ENCODE measurements around the gene HS6ST3.

The HS6ST3 gene

DNA sequence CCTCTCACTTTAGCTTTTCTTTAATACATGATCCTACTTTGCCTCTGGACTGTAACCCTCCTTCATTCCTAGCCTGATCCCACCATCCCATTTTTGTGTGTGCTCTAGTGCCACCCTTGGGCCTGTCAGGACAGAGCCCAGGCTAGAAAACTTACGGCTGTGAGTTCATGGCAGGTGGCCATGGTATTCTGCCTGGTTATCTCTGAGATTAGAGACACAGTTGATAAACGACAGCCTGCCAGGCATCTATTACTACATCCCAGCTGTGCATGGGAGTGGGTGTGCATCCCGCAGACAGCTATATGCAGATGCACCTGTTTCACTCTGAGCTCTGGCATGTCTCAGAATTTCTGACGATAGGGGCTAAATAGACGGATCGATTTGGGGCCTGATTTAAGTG is 110.9 kb downstream of the HS6ST3 start:
- Histone ChIP-seq H3K36me3 (replicated peaks; ENCODE audit: low read depth, low read length) (no peaks in the 10 kb centered on the region), H3K4me2 (ENCODE audit: low read length) (no peak overlapping the region), H3K27ac (ENCODE audit: low read length) (no peak overlapping the region), H3K4me1 (ENCODE audit: low read length) (no peaks in the 10 kb centered on the region), H3K4me3 (ENCODE audit: low read length) (no peak overlapping the region), H2AFZ (ENCODE audit: low read depth, low read length) (no peak overlapping the region), H4K20me1 (ENCODE audit: insufficient read depth, low read length) (no peaks in the 10 kb centered on the region), H3K27me3 (ENCODE audit: low read depth, low read length) (no peaks in the 10 kb centered on the region; the same call in 1 of the 2 replicates), H3K9ac (ENCODE audit: low read length) (no peak overlapping the region), H3K79me2 (ENCODE audit: low read length) (no peaks in the 10 kb centered on the region), H3K9me3 (ENCODE audit: insufficient read depth, low read length) (no peaks in the 10 kb centered on the region)
- no peak for TF ChIP-seq EZH2phosphoT487 (IDR thresholded peaks at IDR 0.05; ENCODE audit: low read depth)
- TF ChIP-seq, protein P1, sequence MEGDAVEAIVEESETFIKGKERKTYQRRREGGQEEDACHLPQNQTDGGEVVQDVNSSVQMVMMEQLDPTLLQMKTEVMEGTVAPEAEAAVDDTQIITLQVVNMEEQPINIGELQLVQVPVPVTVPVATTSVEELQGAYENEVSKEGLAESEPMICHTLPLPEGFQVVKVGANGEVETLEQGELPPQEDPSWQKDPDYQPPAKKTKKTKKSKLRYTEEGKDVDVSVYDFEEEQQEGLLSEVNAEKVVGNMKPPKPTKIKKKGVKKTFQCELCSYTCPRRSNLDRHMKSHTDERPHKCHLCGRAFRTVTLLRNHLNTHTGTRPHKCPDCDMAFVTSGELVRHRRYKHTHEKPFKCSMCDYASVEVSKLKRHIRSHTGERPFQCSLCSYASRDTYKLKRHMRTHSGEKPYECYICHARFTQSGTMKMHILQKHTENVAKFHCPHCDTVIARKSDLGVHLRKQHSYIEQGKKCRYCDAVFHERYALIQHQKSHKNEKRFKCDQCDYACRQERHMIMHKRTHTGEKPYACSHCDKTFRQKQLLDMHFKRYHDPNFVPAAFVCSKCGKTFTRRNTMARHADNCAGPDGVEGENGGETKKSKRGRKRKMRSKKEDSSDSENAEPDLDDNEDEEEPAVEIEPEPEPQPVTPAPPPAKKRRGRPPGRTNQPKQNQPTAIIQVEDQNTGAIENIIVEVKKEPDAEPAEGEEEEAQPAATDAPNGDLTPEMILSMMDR (IDR thresholded peaks at IDR 0.05; ENCODE audit: low read depth, low read length): no peak

DNA sequence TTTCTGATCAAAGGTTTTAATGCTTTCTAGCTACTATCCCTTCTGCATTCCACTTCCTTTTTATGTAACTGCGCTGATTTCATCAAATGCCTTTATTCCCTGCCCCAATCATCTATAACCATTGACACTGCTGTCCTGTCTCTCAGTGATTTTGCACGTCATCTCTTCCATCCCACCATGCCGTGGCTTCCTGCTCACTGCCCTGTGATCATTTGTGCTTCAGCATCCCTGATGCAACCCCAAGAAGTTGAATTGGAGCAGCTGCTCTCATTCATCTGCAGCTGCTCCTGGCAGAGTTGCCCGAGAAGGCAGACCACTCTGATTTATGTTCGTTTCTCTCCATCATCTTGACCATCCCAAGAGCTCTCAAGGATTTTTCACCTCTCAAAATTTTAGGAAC is 112.4 kb downstream of the HS6ST3 start:
- Histone ChIP-seq H3K4me3 (ENCODE audit: low read length) (no peak overlapping the region), H4K20me1 (ENCODE audit: insufficient read depth, low read length) (no peaks in the 10 kb centered on the region), H3K9ac (ENCODE audit: low read length) (no peak overlapping the region), H3K4me2 (ENCODE audit: low read length) (no peak overlapping the region), H2AFZ (ENCODE audit: low read depth, low read length) (no peak overlapping the region), H3K36me3 (replicated peaks; ENCODE audit: low read depth, low read length) (no peaks in the 10 kb centered on the region), H3K27me3 (ENCODE audit: low read depth, low read length) (no peaks in the 10 kb centered on the region), H3K9me3 (ENCODE audit: insufficient read depth, low read length) (no peaks in the 10 kb centered on the region), H3K4me1 (ENCODE audit: low read length) (no peaks in the 10 kb centered on the region), H3K79me2 (ENCODE audit: low read length) (no peaks in the 10 kb centered on the region), H3K27ac (ENCODE audit: low read length) (no peak overlapping the region)
- TF ChIP-seq, protein P1 (IDR thresholded peaks at IDR 0.05; ENCODE audit: low read depth, low read length): no peak
- TF ChIP-seq EZH2phosphoT487 (IDR thresholded peaks at IDR 0.05; ENCODE audit: low read depth): no peak

DNA sequence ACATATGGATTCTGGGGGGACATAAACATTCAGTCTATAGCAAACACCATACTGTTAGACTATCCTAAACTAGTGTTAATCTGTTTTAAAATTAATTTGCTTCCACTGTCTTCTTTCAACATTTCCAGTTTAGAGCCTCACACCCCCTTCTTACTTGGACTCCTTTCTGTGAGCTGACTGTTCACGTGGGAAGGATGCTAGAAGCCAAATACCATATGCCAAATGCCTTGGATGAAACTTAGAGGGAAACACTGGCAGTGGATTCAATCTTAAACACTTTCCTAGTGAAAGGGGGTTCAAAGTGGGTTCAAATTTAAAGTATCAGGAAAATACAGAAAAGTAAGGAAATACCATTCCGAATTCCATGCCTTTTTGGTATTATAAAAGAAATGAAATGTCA is 113.6 kb downstream of the HS6ST3 start:
- Histone ChIP-seq H3K27ac (ENCODE audit: low read length) (no peak overlapping the region), H2AFZ (ENCODE audit: low read depth, low read length) (no peak overlapping the region), H4K20me1 (ENCODE audit: insufficient read depth, low read length) (no peaks in the 10 kb centered on the region), H3K9ac (ENCODE audit: low read length) (no peak overlapping the region), H3K9me3 (ENCODE audit: insufficient read depth, low read length) (no peaks in the 10 kb centered on the region), H3K4me3 (ENCODE audit: low read length) (no peak overlapping the region), H3K4me1 (ENCODE audit: low read length) (no peaks in the 10 kb centered on the region), H3K27me3 (ENCODE audit: low read depth, low read length) (no peaks in the 10 kb centered on the region), H3K79me2 (ENCODE audit: low read length) (no peaks in the 10 kb centered on the region), H3K36me3 (replicated peaks; ENCODE audit: low read depth, low read length) (no peaks in the 10 kb centered on the region), H3K4me2 (ENCODE audit: low read length) (no peak overlapping the region)
- TF ChIP-seq EZH2phosphoT487 (IDR thresholded peaks at IDR 0.05; ENCODE audit: low read depth): no peak
- TF ChIP-seq, protein P1 (IDR thresholded peaks at IDR 0.05; ENCODE audit: low read depth, low read length): no peak

DNA sequence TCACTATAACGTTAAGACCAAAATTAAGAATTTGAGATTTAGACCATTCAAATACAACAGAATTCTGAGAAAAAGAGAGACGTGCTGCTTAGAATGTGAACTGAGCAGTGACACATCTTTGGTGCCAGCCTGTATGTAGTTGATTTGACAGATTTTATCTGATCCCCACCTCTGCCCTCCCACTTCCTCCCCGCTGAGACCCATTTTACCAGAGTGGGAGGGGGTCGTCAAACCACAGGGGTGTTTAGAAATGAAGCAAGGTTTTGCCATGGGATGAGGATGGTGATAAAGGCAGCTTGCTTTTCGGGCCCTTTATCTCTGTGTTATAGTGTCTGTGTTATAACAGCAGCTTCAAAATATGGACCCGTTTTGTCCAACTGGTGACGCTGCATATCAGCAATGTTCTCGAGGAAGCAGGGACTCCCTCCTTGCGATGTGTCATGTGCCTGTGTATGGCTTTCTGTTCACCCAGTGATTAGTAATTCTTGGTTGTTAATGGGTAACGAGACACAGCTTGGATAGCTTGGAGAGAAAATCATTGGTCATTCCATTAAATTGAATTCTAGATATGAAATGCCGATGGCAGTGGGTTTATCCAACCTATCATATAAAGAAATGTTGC is 125.0 kb downstream of the HS6ST3 start:
- no peak overlapping the region for H3K9ac ChIP-seq (ENCODE audit: low read length)
- no peaks in the 10 kb centered on the region for H3K79me2 ChIP-seq (ENCODE audit: low read length)
- no peaks in the 10 kb centered on the region for H3K27me3 ChIP-seq (ENCODE audit: low read depth, low read length)
- no peaks in the 10 kb centered on the region for H4K20me1 ChIP-seq (ENCODE audit: insufficient read depth, low read length)
- H3K27ac ChIP-seq (ENCODE audit: low read length): no peak overlapping the region
- H3K9me3 ChIP-seq (ENCODE audit: insufficient read depth, low read length): no peaks in the 10 kb centered on the region
- H3K4me3 ChIP-seq (ENCODE audit: low read length): no peak overlapping the region
- H3K36me3 ChIP-seq (replicated peaks; ENCODE audit: low read depth, low read length): no peaks in the 10 kb centered on the region
- TF ChIP-seq, protein P1 (IDR thresholded peaks at IDR 0.05; ENCODE audit: low read depth, low read length): no peak
- H3K4me1 ChIP-seq (ENCODE audit: low read length): no peaks in the 10 kb centered on the region
- no peak overlapping the region for H2AFZ ChIP-seq (ENCODE audit: low read depth, low read length)
- H3K4me2 ChIP-seq (ENCODE audit: low read length): no peak overlapping the region

Measured in OCI-LY3 (cell line).